ENCODE results near the gene ITGBL1. TPM values are rescaled to one million over a fixed set of nuclear protein-coding genes. Genes with fewer than 3 reads are reported as not detected.
A peak's percentile ranks its signal among the peaks of the same experiment; 100 is the strongest.

ITGBL1 gene
- total RNA-seq, 4 donors from 2014 or later: 26.4 to 81.4 (median 76.1) TPM

GRCh38 chr13:101554420-101555125 lies 102.1 kb downstream of the ITGBL1 start:
- no peak overlapping the region for H3K27ac ChIP-seq

DNA sequence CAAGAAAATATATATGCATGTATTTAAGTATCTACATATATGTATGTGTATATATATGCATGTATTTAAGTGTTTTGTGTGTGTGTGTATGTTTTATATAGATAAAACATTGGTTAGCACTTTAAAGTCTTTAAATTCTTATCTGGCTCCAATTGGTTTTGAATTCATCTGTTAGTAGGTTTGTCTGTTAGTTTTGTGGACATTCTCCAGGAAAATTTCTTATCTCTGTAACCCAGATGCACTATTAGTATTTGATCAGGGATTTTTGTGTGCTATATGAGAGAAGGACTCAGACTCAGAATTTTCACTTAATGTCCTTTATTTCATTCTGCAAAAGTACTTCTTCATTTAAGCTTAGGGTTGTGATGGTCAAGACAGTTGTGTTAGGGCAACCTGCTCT lies 103.1 kb downstream of the ITGBL1 start:
- Histone ChIP-seq H3K27ac (no peak overlapping the region), H3K36me3 (no peaks in the 10 kb centered on the region), H3K9me3 (no peaks in the 10 kb centered on the region), H3K27me3 (no peaks in the 10 kb centered on the region), H3K4me1 (peaks cover 0 to 14% (median 0%) of the 10 kb centered on the region in 4 donors), H3K4me3 (no peak overlapping the region)
- TF ChIP-seq POLR2A (IDR thresholded peaks at IDR 0.05) (no peak), EP300 (IDR thresholded peaks at IDR 0.05) (no peak)
- TF ChIP-seq, protein P1, sequence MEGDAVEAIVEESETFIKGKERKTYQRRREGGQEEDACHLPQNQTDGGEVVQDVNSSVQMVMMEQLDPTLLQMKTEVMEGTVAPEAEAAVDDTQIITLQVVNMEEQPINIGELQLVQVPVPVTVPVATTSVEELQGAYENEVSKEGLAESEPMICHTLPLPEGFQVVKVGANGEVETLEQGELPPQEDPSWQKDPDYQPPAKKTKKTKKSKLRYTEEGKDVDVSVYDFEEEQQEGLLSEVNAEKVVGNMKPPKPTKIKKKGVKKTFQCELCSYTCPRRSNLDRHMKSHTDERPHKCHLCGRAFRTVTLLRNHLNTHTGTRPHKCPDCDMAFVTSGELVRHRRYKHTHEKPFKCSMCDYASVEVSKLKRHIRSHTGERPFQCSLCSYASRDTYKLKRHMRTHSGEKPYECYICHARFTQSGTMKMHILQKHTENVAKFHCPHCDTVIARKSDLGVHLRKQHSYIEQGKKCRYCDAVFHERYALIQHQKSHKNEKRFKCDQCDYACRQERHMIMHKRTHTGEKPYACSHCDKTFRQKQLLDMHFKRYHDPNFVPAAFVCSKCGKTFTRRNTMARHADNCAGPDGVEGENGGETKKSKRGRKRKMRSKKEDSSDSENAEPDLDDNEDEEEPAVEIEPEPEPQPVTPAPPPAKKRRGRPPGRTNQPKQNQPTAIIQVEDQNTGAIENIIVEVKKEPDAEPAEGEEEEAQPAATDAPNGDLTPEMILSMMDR (IDR thresholded peaks at IDR 0.05): no peak
- DNase-seq (ENCODE audit: low spot score in 2 of 2): no peak

More at GRCh38 chr13:101554420-101555125, 102.1 kb downstream of the ITGBL1 start:
- no peak for TF ChIP-seq EP300 (IDR thresholded peaks at IDR 0.05)
- TF ChIP-seq, protein P1 (IDR thresholded peaks at IDR 0.05): no peak
- TF ChIP-seq POLR2A (IDR thresholded peaks at IDR 0.05): no peak
- Histone ChIP-seq H3K27me3 (no peaks in the 10 kb centered on the region), H3K4me1 (peaks cover 0 to 14% (median 0%) of the 10 kb centered on the region in 4 donors), H3K4me3 (no peak overlapping the region), H3K36me3 (no peaks in the 10 kb centered on the region), H3K9me3 (no peaks in the 10 kb centered on the region)
- DNase-seq (ENCODE audit: low spot score in 2 of 2): no peak
- WGBS, 2 donors: 92 to 97% methylated on average over 2 of the region's 2 CpGs

GRCh38 chr13:101556676-101557123 lies 104.2 kb downstream of the ITGBL1 start:
- no peak for DNase-seq (ENCODE audit: low spot score in 2 of 2)
- H3K27me3 ChIP-seq: no peaks in the 10 kb centered on the region

DNA sequence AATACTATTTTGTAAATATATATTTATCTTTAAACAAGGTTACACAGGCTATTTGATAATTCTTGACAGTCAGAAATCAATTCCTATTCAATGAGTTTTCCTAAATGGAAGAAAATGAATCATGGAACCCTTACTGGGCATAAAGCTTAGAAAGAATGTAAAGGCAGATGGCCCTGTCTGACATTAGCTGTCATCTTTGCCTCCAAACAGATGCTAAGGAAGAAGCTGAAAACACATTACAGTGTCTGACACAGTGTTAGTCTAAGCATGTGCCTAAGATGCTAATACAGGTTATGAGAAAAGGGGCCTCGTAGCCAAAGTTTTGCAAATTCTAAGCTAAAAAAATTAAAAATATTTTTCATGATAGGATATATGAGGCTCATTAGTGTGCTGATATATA lies 112.8 kb downstream of the ITGBL1 start:
- Histone ChIP-seq H3K27me3 (no peaks in the 10 kb centered on the region), H3K9me3 (no peaks in the 10 kb centered on the region), H3K36me3 (no peaks in the 10 kb centered on the region), H3K27ac (no peak overlapping the region), H3K4me1 (no peaks in the 10 kb centered on the region), H3K4me3 (no peak overlapping the region)
- TF ChIP-seq POLR2A (IDR thresholded peaks at IDR 0.05) (no peak), EP300 (IDR thresholded peaks at IDR 0.05) (no peak)
- TF ChIP-seq, protein P1 (IDR thresholded peaks at IDR 0.05): no peak
- WGBS, 2 donors: 86 to 95% methylated on average over 1 of the region's 1 CpG
- DNase-seq (ENCODE audit: low spot score in 2 of 2): no peak

More at GRCh38 chr13:101556676-101557123, 104.2 kb downstream of the ITGBL1 start:
- no peak overlapping the region for H3K4me3 ChIP-seq
- H3K9me3 ChIP-seq: no peaks in the 10 kb centered on the region
- peaks cover 0 to 14% (median 0%) of the 10 kb centered on the region in 4 donors for H3K4me1 ChIP-seq
- 85 to 94% methylated on average over 3 of the region's 3 CpGs for WGBS, 2 donors
- no peak overlapping the region for H3K27ac ChIP-seq
- no peaks in the 10 kb centered on the region for H3K36me3 ChIP-seq
- TF ChIP-seq, protein P1 (IDR thresholded peaks at IDR 0.05): no peak
- peak in 1 of 2 donors; percentile 24 for TF ChIP-seq EP300 (IDR thresholded peaks at IDR 0.05)

DNA sequence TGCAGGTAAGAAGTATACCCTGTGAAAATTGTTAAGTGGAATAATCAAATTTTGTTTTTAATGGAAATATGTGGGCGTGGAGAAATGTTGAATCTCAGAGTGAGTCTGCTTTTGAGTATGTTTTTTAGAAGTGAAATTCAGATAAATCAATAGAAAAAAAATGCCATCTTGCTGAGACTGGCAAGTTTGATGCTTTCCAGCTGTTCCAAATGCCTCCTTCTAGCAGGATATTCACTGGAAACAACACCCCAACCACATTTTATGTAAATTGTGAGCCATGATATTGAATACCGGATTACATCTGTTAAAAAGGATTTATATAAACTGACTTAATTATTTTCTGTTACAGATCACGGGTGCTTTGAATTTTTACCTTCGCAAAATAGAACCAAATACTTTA lies 115.4 kb downstream of the ITGBL1 start:
- DNase-seq (ENCODE audit: low spot score in 2 of 2): no peak
- WGBS, 2 donors: 86 to 90% methylated on average over 4 of the region's 4 CpGs
- no peaks in the 10 kb centered on the region for H3K36me3 ChIP-seq
- no peaks in the 10 kb centered on the region for H3K9me3 ChIP-seq
- no peaks in the 10 kb centered on the region for H3K4me1 ChIP-seq
- H3K27ac ChIP-seq: no peak overlapping the region
- H3K27me3 ChIP-seq: no peaks in the 10 kb centered on the region
- TF ChIP-seq POLR2A (IDR thresholded peaks at IDR 0.05) (no peak), EP300 (IDR thresholded peaks at IDR 0.05) (no peak)
- TF ChIP-seq, protein P1 (IDR thresholded peaks at IDR 0.05): no peak
- no peak overlapping the region for H3K4me3 ChIP-seq

Data from tibial nerve (tissue), 4 donors.